22Rv1 (cell line): ENCODE results near the gene ANGPTL4.

Source experiments
- CTCF ChIP-seq: fragments of 450-650 bp; IDR thresholded peaks from 2 replicates; pipeline ENCODE4 v1.5.1; 2017; ENCODE audit warnings: mild to moderate bottlenecking
- ZFX ChIP-seq: fragments of 450-650 bp; IDR thresholded peaks from 2 replicates; pipeline ENCODE4 v1.6.1; 2017; ENCODE audit warnings: antibody characterized with exemption, borderline replicate concordance

DNA sequence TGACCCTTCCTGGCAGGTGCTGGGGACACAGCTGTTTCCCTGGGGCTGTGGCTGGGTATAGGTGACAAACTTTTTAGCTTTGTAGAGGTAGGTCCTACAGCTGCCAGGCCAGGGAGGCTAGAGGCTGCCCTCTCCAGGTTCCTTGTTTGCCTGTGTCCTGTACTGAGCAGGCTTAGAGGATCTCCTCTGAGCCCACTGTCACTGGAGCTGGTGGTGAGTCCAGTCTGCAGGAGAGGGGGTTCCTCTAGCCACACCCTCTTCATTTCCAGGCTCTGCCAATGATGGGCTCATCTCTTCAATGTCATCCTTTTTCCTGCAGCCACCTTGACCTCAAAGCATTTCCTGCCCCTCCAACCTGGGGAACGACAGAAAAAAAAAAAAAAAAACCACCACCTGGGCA, 13.6 kb downstream of the ANGPTL4 start:
- TF ChIP-seq CTCF (no peak), ZFX (no peak)
